ENCODE data around the gene VAC14. TPM values are rescaled to one million over a fixed set of nuclear protein-coding genes. Genes with fewer than 3 reads are reported as not detected.

VAC14 gene
- total and polyA plus RNA-seq, 2 experiments from 2014 or later, result 42.3 to 77.7 TPM

GRCh38 chr16:70663524-70664324 lies 137.2 kb downstream of the VAC14 start:
- Histone ChIP-seq H3K4me3 (no peak overlapping the region), H3K79me2 (replicated peaks; ENCODE audit: insufficient read depth) (no peaks in the 10 kb centered on the region), H3K9me2 (ENCODE audit: insufficient read depth) (no peaks in the 10 kb centered on the region), H3K4me2 (no peak overlapping the region), H3K27me3 (ENCODE audit: insufficient read depth) (no peaks in the 10 kb centered on the region), H3K4me1 (ENCODE audit: insufficient read depth) (peaks cover 10% of the 10 kb centered on the region), H2AFZ (no peak overlapping the region), H3K36me3 (ENCODE audit: insufficient read depth) (no peaks in the 10 kb centered on the region; the same call in 1 of the 2 replicates), H3F3A (replicated peaks; ENCODE audit: low read depth) (0 out of 2 replicates have a peak, but pooled peaks cover 7% of the 10 kb centered on the region), H3K27ac (ENCODE audit: low read depth) (no peak overlapping the region), H4K20me1 (replicated peaks; ENCODE audit: insufficient read depth) (no peaks in the 10 kb centered on the region; the same call in 1 of the 2 replicates)
- Mint-ChIP-seq H3K4me1 (peaks cover 20% of the 10 kb centered on the region), H3K4me3 (no peak overlapping the region), H3K9me3 (peaks cover 5% of the 10 kb centered on the region; the same call in 2 of the 3 replicates), H3K36me3 (ENCODE audit: low read depth) (peaks cover 30% of the 10 kb centered on the region), H3K27me3 (ENCODE audit: insufficient read depth, low read depth, poor library complexity) (peaks cover 7% of the 10 kb centered on the region), H3K27ac (no peak overlapping the region)
- DNase-seq (ENCODE audit: low spot score) (no peak), ATAC-seq (no peak)
- TF ChIP-seq POLR2AphosphoS5 (IDR thresholded peaks at IDR 0.05; ENCODE audit: low read depth) (no peak), NANOG (IDR thresholded peaks at IDR 0.05; ENCODE audit: borderline replicate concordance) (no peak), ETS1 (IDR thresholded peaks at IDR 0.05) (no peak), REST (IDR thresholded peaks at IDR 0.05; ENCODE audit: unreplicated experiment) (no peak), JUNB (IDR thresholded peaks at IDR 0.05; ENCODE audit: unreplicated experiment) (no peak), CTCF (conservative IDR thresholded peaks at IDR 0.05; ENCODE audit: low read depth in 2 of 2) (no peak), ZNF331 (CRISPR knock-in tag; IDR thresholded peaks at IDR 0.05; ENCODE audit: low read depth) (no peak)

All from GM23338 (cell line).